PFSK-1 (cell line): ENCODE measurements around the gene CD82.

Experiments used
- POLR2AphosphoS5 ChIP-seq: IDR thresholded peaks from 2 replicates; pipeline ENCODE4 v1.6.1; 2012; ENCODE audit warnings: low read depth, mild to moderate bottlenecking, control low read depth, low read length, moderate library complexity
- SIN3A ChIP-seq: IDR thresholded peaks from 2 replicates; pipeline ENCODE4 v1.6.1; 2012; ENCODE audit warnings: mild to moderate bottlenecking, low read length, moderate library complexity, borderline replicate concordance; ENCODE audit not compliant: insufficient read depth
- TAF1 ChIP-seq: IDR thresholded peaks from 2 replicates; pipeline ENCODE4 v1.6.1; 2012; ENCODE audit warnings: low read length, control low read depth, borderline replicate concordance; ENCODE audit not compliant: insufficient read depth

DNA sequence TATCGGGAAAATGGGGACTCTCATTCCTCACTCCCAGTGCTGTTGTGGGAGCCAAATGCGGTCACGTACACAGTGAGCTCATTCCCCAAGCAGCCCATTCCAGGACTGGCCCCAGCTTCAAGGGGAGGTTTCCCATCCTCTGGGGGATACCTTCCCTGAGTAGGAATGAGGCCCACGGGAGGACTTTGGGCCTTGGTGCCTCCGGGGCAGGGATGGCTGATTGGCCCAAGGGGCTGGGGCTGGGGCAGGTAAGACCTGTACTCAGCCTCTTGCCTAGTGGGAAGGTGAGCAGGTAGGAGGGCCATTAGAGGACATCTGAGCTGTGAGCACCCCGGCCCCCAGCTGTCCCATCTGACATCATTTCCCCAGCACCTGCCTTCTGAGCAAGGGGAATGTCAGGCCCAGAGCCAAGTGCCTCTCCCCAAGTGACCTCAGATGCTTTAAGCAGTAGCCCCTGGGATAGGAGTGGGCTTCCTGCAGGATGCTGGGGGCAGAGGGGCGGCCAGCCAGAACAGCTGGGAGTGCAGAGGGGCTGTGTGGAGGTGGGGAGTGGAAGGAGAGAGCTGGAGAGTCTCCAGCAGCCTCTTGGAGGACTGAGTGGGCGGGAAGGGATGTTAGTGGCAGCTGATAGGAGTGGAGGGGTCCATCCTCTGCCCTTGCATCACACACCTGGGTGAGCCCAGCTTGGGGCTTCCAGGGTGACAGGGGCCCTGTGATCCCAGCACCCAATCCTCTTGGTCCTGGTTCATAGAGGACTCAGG, 58.4 kb downstream of the CD82 start:
- TF ChIP-seq POLR2AphosphoS5 (no peak), TAF1 (no peak), SIN3A (no peak)
